HCT116 (cell line): ENCODE results near the gene RIF1. TPM values are rescaled to one million over a fixed set of nuclear protein-coding genes. Genes with fewer than 3 reads are reported as not detected.

Experiments used
- ATAC-seq: fragments of 200-7000 bp; cut with Tn5 transposase; 2 replicates; pipeline ENCODE4 v1.9.1; 2020; ENCODE audit warnings: mild to moderate bottlenecking, moderate library complexity
- BruUV-seq: library from RNA; stranded (reverse); fragments of 400-500 nt; replicated peaks from 2 replicates; lab custom pipeline; 2021; lab: Mats Ljungman, UMichigan
- CTCF ChIA-PET: fragments of 300-600 bp; sonication (Branson Sonifier 250); formaldehyde crosslinking; loops from one replicate; lab custom pipeline; 2021; ENCODE audit warnings: antibody characterized with exemption; lab: Charles Lee
- POLR2A ChIA-PET: fragments of 300-600, 350-600 bp; sonication (Branson Sonifier 250); formaldehyde crosslinking; loops from one replicate; lab custom pipeline; 2021; ENCODE audit warnings: antibody characterized with exemption; lab: Charles Lee
- RAD21 ChIA-PET, 2 experiments: fragments of 300-600 bp; sonication (Branson Sonifier 250); formaldehyde crosslinking; loops; one replicate each; lab custom pipeline; 2023; ENCODE audit warnings: low total read pairs in 2 of 2; ENCODE audit not compliant: uncharacterized antibody in 2 of 2, unreplicated experiment in 2 of 2, low non-redundant PET in 1 of 2; lab: Charles Lee
- DNase-seq: peaks from one replicate; pipeline ENCODE4 v3.0.0-alpha.2; 2010; ENCODE audit warnings: low read depth, low spot score
- H2AFZ ChIP-seq: fragments of 200-600 bp; shearing (Covaris generic), sonication (generic); 2 replicates; pipeline ENCODE4 v1.6.1; 2017; ENCODE audit warnings: low read depth, mixed run types, mixed read lengths, antibody characterized with exemption, low read length; ENCODE audit not compliant: poor library complexity, severe bottlenecking
- H3K27ac ChIP-seq: 2 replicates; pipeline ENCODE4 v1.5.1; 2012; ENCODE audit warnings: low read depth, low read length
- H3K27me3 ChIP-seq: fragments of 200-600 bp; sonication (generic); 2 replicates; pipeline ENCODE4 v1.6.1; 2016; ENCODE audit warnings: mixed run types, low read length, mixed read lengths; ENCODE audit not compliant: insufficient read depth
- H3K36me3 ChIP-seq, 2 experiments: fragments of 200-500 bp in 1 of 2; fragments of 200-600 bp in 1 of 2; sonication (Bioruptor generic) in 1 of 2; sonication (generic) in 1 of 2; 2 replicates each; pipeline versions ENCODE4 v1.5.1 to v1.6.1; 2014 to 2016; ENCODE audit warnings: low read length in 2 of 2, inconsistent platforms in 1 of 2, mixed read lengths in 1 of 2, mixed run types in 1 of 2; ENCODE audit not compliant: insufficient read depth in 2 of 2, control insufficient read depth in 1 of 2
- H3K4me1 ChIP-seq, 2 experiments: fragments of 200-600 bp in 1 of 2; sonication (generic) in 1 of 2; 2 replicates each; pipeline versions ENCODE4 v1.5.1 to v1.6.1; 2012 to 2017; ENCODE audit warnings: low read length in 2 of 2, inconsistent platforms in 1 of 2, mild to moderate bottlenecking in 1 of 2, mixed read lengths in 1 of 2, mixed run types in 1 of 2, moderate library complexity in 1 of 2; ENCODE audit not compliant: insufficient read depth in 2 of 2, control insufficient read depth in 1 of 2
- H3K4me2 ChIP-seq: fragments of 200-600 bp; sonication (generic); 2 replicates; pipeline ENCODE4 v1.6.1; 2017; ENCODE audit warnings: mixed run types, low read length, mixed read lengths
- H3K4me3 ChIP-seq, 2 experiments: fragments of 200-600 bp in 1 of 2; sonication (generic) in 1 of 2; replicated peaks in 1 of 2; 2 replicates each; pipeline ENCODE4 v1.5.1; 2011 to 2016; ENCODE audit warnings: low read length in 2 of 2, control low read depth in 1 of 2, low read depth in 1 of 2, mild to moderate bottlenecking in 1 of 2, mixed read lengths in 1 of 2, mixed run types in 1 of 2
- H3K79me2 ChIP-seq: fragments of 200-600 bp; sonication (generic); 2 replicates; pipeline ENCODE4 v1.6.1; 2017; ENCODE audit warnings: mild to moderate bottlenecking, mixed run types, low read length, moderate library complexity, mixed read lengths; ENCODE audit not compliant: insufficient read depth
- H3K9ac ChIP-seq: fragments of 200-600 bp; sonication (generic); 2 replicates; pipeline ENCODE4 v1.6.1; 2016; ENCODE audit warnings: low read length, mixed read lengths
- H3K9me2 ChIP-seq: fragments of 200-600 bp; sonication (generic), shearing (Covaris generic); 2 replicates; pipeline ENCODE4 v1.6.1; 2017; ENCODE audit warnings: mixed run types, mild to moderate bottlenecking, moderate library complexity; ENCODE audit not compliant: insufficient read depth
- H3K9me3 ChIP-seq, 2 experiments: fragments of 200-500 bp in 1 of 2; fragments of 200-600 bp in 1 of 2; sonication (Bioruptor generic) in 1 of 2; sonication (generic) in 1 of 2; 2 replicates each; pipeline ENCODE4 v1.6.1; 2014 to 2017; ENCODE audit warnings: low read length in 2 of 2, mixed read lengths in 2 of 2, inconsistent platforms in 1 of 2, low read depth in 1 of 2, mild to moderate bottlenecking in 1 of 2, mixed run types in 1 of 2, moderate library complexity in 1 of 2; ENCODE audit not compliant: control insufficient read depth in 1 of 2, insufficient read depth in 1 of 2
- H4K20me1 ChIP-seq: fragments of 200-600 bp; sonication (generic), shearing (Covaris generic); 2 replicates; pipeline ENCODE4 v1.6.1; 2017; ENCODE audit warnings: mixed run types, mild to moderate bottlenecking, moderate library complexity; ENCODE audit not compliant: insufficient read depth
- ATF3 ChIP-seq: IDR thresholded peaks from 2 replicates; pipeline ENCODE4 v1.6.1; 2012
- CEBPB ChIP-seq: IDR thresholded peaks from 2 replicates; pipeline ENCODE4 v1.6.1; 2012; ENCODE audit warnings: low read depth
- CTCF ChIP-seq, 3 experiments: fragments of 200-600 bp in 1 of 3; sonication (generic) in 1 of 3; IDR thresholded peaks in 2 of 3; conservative IDR thresholded peaks in 1 of 3; 2 replicates each; pipeline ENCODE4 v1.5.1; 2012 to 2017; ENCODE audit warnings: low read depth in 2 of 3, low read length in 2 of 3, antibody characterized with exemption in 1 of 3, borderline replicate concordance in 1 of 3, control low read depth in 1 of 3, mild to moderate bottlenecking in 1 of 3, mixed read lengths in 1 of 3, mixed run types in 1 of 3, moderate library complexity in 1 of 3; ENCODE audit not compliant: insufficient read depth in 1 of 3
- EGR1 ChIP-seq: IDR thresholded peaks from 2 replicates; pipeline ENCODE4 v1.6.1; 2012; ENCODE audit warnings: low read depth
- EZH2phosphoT487 ChIP-seq: fragments of 200-600 bp; IDR thresholded peaks from 2 replicates; pipeline ENCODE4 v1.6.1; 2018; ENCODE audit warnings: antibody characterized with exemption, borderline replicate concordance
- FOSL1 ChIP-seq: IDR thresholded peaks from 2 replicates; pipeline ENCODE4 v1.6.1; 2012; ENCODE audit warnings: low read depth
- MAX ChIP-seq: IDR thresholded peaks from 2 replicates; pipeline ENCODE4 v1.6.1; 2012
- POLR2A ChIP-seq: IDR thresholded peaks from 2 replicates; pipeline ENCODE4 v1.7.0; 2011; ENCODE audit warnings: borderline replicate concordance; ENCODE audit not compliant: insufficient read depth, insufficient read length; ENCODE audit errors: extremely low read depth
- POLR2AphosphoS5 ChIP-seq: IDR thresholded peaks from 2 replicates; pipeline ENCODE4 v1.6.1; 2011; ENCODE audit warnings: mild to moderate bottlenecking, low read depth, low read length, moderate library complexity
- REST ChIP-seq: IDR thresholded peaks from 2 replicates; pipeline ENCODE4 v1.6.1; 2012; ENCODE audit warnings: low read depth
- SIN3A ChIP-seq: IDR thresholded peaks from 2 replicates; pipeline ENCODE4 v1.6.1; 2012; ENCODE audit warnings: low read depth
- SP1 ChIP-seq: IDR thresholded peaks from 2 replicates; pipeline ENCODE4 v1.6.1; 2012; ENCODE audit warnings: low read depth
- SRF ChIP-seq: IDR thresholded peaks from 2 replicates; pipeline ENCODE4 v1.6.1; 2012; ENCODE audit warnings: low read depth
- TCF7L2 ChIP-seq: IDR thresholded peaks from 2 replicates; pipeline ENCODE4 v1.7.0; 2011; ENCODE audit warnings: borderline replicate concordance, inconsistent platforms; ENCODE audit not compliant: insufficient read depth, insufficient read length; ENCODE audit errors: extremely low read depth
- YY1 ChIP-seq: IDR thresholded peaks from 2 replicates; pipeline ENCODE4 v1.6.1; 2011; ENCODE audit warnings: low read length, low read depth, moderate library complexity, mild to moderate bottlenecking; ENCODE audit not compliant: insufficient replicate concordance; ENCODE audit errors: extremely low read depth
- ZFX ChIP-seq: fragments of 450-650 bp; IDR thresholded peaks from 2 replicates; pipeline ENCODE4 v1.6.1; 2017
- ZNF274 ChIP-seq: fragments of 200-500 bp; sonication (Bioruptor generic); IDR thresholded peaks from 2 replicates; pipeline ENCODE4 v1.6.1; 2014; ENCODE audit warnings: mild to moderate bottlenecking, low read depth, low read length, inconsistent platforms
- intact Hi-C: fragments of 100-400 bp; cut with micrococcal nuclease; formaldehyde crosslinking; loops from 2 replicates; pipeline ENCODE4 v1.10.0; 2022
- total RNA-seq: library from RNA; stranded (reverse); gene quantifications from one replicate; pipeline ENCODE4 v1.2.1, GENCODE V29; 2021; ENCODE audit not compliant: unreplicated experiment
- TF ChIP-seq, protein P1 (sequence below): IDR thresholded peaks from 2 replicates; pipeline ENCODE4 v1.6.1; 2011; ENCODE audit warnings: mild to moderate bottlenecking, low read length, moderate library complexity; ENCODE audit not compliant: insufficient replicate concordance; ENCODE audit errors: extremely low read depth

RIF1 gene
- total RNA-seq, 1 experiment from 2014 or later, result 48.0 TPM

GRCh38 chr2:151438506-151438905, 28.8 kb downstream of the RIF1 start:
- intact Hi-C loops, result no loop called here
- no peaks in the 10 kb centered on the region for H3K9me3 ChIP-seq
- H3K4me2 ChIP-seq, result no peak overlapping the region
- H3K9ac ChIP-seq, result no peak overlapping the region
- ATAC-seq, result no peak
- H3K4me3 ChIP-seq, result no peak overlapping the region
- peaks cover 8% of the 10 kb centered on the region; the same call in 1 of the 2 replicates for H4K20me1 ChIP-seq
- POLR2A ChIA-PET, result no interaction called here
- no peaks in the 10 kb centered on the region for H3K9me2 ChIP-seq
- TF ChIP-seq MAX (no peak), POLR2AphosphoS5 (no peak), FOSL1 (no peak), CTCF (IDR thresholded peaks at IDR 0.05 in 2 of 3, conservative IDR thresholded peaks at IDR 0.05 in 1 of 3; ENCODE audit: borderline replicate concordance in 1 of 3, insufficient read depth in 1 of 3, low read depth in 2 of 3, low read length in 2 of 3) (no peak), SRF (no peak), YY1 (no peak), ZNF274 (no peak), ZFX (no peak), CEBPB (no peak), EZH2phosphoT487 (no peak), REST (no peak), TCF7L2 (no peak), ATF3 (no peak), SP1 (no peak), SIN3A (no peak), POLR2A (no peak), EGR1 (no peak)
- TF ChIP-seq, protein P1, sequence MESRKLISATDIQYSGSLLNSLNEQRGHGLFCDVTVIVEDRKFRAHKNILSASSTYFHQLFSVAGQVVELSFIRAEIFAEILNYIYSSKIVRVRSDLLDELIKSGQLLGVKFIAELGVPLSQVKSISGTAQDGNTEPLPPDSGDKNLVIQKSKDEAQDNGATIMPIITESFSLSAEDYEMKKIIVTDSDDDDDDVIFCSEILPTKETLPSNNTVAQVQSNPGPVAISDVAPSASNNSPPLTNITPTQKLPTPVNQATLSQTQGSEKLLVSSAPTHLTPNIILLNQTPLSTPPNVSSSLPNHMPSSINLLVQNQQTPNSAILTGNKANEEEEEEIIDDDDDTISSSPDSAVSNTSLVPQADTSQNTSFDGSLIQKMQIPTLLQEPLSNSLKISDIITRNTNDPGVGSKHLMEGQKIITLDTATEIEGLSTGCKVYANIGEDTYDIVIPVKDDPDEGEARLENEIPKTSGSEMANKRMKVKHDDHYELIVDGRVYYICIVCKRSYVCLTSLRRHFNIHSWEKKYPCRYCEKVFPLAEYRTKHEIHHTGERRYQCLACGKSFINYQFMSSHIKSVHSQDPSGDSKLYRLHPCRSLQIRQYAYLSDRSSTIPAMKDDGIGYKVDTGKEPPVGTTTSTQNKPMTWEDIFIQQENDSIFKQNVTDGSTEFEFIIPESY, result no peak
- peaks cover 54 to 55% of the 10 kb centered on the region in 2 experiments for H3K36me3 ChIP-seq
- H3K27me3 ChIP-seq, result no peaks in the 10 kb centered on the region
- H3K79me2 ChIP-seq, result peaks cover 59% of the 10 kb centered on the region
- H2AFZ ChIP-seq, result no peak overlapping the region
- RAD21 ChIA-PET, result no interaction called here
- DNase-seq, result no peak
- H3K4me1 ChIP-seq, result no peaks in the 10 kb centered on the region
- CTCF ChIA-PET, result interaction anchor here (1.1 kb wide), 1 partner anchor 10 kb away, joined by 4 read pairs; no protein-coding TSS in a partner anchor
- no peak overlapping the region for H3K27ac ChIP-seq
- BruUV-seq, result no TSS peak
